HG02943 (cell line): ENCODE results near the gene ZNF785.
"Not testable (repeated sequence)": the region's sequence is repeated elsewhere in the genome, so short reads cannot be mapped to it uniquely, and the experiment has no call there.

ENCODE experiments used
- ATAC-seq: cut with Tn5 transposase; IDR thresholded peaks from one replicate; pipeline ENCODE4 v1.9.1; 2021; ENCODE audit warnings: mild to moderate bottlenecking, low read depth, moderate library complexity; ENCODE audit not compliant: unreplicated experiment

Gene ZNF785

GRCh38 chr16:30585400-30586191 lies at the start of gene ZNF785:
Gene ZNF785, minus strand, starts transcription at chr16:30585697. Its CDS starts 86 bp downstream, at chr16:30585611.
- ATAC-seq = peak; percentile 93

DNA sequence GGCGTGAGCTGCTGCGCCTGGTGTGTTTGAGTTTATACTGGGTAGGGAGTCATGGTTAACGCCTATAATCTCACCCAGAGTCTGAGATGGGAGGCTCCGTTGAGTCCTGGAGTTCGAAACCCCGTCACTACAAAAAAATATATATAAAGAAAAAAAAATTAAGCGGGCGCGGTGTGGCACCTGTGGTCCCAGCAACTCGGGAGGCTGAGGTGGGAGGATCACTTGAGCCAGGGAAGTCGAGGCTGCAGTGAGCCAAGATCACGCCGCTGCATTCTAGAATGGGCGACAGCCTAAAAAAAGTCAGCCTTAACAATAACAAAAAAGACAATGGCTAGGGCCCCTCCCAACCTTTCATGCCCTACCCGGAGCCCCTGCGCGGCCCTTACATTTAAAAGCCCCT lies 48.0 kb upstream of the ZNF785 start:
- no peak for ATAC-seq

DNA sequence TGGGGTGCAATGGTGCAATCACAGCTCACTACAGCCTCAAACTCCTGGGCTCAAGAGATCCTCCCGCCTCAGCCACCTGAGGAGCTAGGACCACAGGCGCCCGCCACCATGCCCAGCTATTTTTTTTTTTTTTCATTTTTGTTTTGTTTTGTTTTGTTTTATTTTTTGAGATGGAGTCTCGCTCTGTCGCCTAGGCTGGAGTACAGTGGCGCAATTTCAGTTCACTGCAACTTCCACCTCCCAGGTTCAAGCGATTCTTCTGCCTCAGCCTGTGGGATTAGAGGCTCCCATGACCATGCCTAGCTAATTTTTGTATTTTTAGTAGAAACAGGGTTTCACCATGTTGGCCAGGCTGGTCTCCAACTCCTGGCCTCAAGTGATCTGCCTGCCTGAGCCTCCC lies 47.0 kb upstream of the ZNF785 start:
- ATAC-seq = not testable (repeated sequence)

DNA sequence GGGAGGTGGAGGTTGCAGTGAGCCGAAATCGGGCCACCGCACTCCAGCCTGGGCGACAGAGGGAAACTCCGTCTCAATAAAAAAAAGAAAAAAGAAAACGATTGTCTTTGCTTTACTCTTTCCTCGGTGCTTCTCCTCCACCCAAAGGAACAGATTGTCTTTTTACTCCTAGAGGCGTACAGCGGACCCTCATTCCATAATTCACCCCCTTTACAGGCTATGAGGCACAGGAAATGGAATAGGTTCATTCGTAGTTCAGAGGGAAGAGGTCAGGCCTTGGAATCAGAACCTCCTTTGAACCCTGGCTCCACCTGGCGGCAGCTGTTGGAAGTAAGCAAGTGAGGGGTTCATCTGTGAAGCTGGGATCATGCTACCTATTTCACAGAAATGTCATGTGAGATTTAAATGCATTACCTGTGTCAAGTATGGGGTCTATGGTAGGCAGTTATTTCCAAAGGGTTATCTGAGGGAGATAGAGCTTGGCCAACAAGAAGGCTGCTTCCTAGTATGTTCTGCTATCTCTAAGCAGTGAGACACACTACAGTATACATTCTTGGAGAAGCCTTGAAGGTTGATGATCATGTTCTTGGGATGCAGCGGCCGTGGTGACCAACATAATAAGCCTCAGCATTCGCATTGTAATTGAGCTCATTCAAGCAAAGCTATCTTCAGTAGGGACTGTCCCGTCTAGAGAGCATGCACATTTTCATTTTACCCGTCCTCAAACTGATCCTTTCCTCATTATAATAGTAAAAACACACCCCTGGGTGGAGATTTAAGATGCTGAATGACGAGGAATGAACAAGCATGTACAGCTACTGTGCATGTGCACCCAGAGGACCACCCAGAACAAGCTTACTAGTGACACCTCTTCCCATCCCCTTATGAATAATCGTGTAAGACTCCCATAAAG lies 43.4 kb upstream of the ZNF785 start:
- ATAC-seq = no peak

GRCh38 chr16:30626236-30626635 lies 40.7 kb upstream of the ZNF785 start:
- no peak for ATAC-seq

GRCh38 chr16:30623536-30624283 lies 38.2 kb upstream of the ZNF785 start:
- no peak for ATAC-seq

DNA sequence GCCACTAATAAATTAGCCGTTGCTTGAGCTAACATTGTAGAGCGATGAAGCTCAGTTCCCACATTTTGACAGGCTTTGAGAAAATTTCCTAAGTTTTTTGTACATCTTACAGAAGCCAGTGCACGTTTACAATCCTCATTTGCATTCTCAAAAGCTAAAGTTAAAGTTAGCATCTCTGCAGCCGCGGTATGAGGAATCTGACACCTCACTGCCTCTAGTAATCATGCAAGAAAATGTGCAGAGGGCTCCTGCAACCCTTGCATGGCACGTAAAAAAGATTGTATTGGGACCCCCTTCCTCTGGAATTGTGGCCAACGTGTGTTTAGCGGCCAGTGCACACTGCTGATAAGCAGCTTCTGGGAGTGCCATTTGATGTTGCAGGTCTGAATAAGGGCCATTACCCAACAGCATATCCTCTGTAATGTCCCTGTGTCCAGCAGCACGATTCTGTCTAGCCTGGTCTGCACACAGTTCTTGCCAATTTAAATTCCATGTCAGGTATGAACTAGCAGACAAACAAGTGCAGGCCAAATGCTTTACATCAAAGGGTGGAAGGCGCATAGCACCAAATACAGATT lies 37.0 kb upstream of the ZNF785 start:
- ATAC-seq = no peak

GRCh38 chr16:30621765-30622164 lies 36.3 kb upstream of the ZNF785 start:
- no peak for ATAC-seq

DNA sequence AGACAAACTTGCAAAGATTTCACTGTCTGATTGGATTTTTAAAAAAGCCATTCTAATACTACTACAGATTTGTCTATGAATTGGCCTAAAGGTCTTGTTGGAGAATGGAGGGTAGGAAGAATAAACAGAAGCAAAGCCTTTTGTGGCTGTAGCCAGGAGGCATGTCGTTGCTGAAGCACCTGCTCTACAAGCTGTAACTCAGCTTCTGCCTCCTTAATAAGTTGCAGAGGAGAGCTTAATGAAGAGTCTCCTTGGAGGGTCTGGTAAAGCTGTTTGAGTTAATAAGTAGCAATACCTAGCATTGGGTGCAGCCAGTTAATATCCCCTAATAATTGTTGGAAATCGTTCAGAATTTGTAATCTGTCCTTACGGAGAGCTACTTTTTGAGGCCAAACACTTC lies 34.7 kb upstream of the ZNF785 start:
- ATAC-seq = no peak

DNA sequence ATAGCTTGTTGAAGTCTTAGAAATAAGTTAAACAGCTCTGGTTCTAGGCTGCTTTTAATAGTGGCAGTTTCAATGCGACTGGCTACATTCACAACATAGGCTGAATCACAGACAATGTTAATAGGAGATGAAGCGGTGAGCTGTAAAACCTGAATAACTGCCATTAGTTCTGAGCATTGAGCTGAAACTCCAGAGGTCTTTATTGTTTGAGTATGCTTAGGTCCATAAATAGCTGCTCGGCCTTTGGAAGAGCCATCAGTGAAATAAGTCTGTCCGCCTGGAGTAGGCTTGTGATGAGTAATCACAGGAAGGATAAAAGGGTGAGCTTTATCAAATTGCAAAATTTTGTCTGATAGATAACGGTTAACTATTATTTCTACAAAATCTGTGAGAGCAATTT lies 34.1 kb upstream of the ZNF785 start:
- no peak for ATAC-seq

- ATAC-seq = no peak
Observed at GRCh38 chr16:30619202-30619601, 33.7 kb upstream of the ZNF785 start.

DNA sequence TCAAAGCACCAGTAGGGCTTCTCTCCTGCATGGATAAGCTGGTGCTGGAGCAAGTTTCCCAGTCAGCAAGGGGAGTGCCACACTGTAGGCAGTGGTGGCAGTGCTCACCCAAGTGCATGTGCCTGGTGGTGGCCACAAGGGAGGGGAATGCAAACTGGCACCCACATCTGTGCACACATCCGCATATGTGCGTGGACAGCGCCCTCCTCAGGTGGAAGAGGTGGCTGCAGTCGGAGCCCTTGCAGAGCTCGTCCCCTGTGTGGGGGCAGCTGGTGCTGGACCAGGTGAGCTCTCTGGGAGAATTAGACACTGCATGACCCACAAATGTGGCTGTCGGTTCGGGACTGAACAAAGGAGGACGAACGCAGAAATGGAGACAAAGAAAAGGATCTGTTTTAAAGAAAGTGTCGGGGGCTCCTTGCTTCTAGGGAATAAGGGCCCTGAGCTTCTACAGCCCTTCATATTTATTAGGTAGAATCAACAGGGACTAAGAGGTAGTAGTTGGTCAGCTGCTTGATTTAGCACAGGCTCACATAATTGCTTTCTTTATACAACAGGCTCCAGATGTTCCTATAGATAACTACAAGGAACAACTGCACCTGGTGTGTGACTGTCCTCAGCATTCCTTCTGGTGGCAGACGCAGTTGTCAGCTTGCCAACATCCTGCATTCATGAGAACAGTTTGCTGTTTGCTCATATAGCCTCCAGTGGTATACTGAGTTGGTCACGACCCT lies 30.0 kb upstream of the ZNF785 start:
- ATAC-seq = no peak

DNA sequence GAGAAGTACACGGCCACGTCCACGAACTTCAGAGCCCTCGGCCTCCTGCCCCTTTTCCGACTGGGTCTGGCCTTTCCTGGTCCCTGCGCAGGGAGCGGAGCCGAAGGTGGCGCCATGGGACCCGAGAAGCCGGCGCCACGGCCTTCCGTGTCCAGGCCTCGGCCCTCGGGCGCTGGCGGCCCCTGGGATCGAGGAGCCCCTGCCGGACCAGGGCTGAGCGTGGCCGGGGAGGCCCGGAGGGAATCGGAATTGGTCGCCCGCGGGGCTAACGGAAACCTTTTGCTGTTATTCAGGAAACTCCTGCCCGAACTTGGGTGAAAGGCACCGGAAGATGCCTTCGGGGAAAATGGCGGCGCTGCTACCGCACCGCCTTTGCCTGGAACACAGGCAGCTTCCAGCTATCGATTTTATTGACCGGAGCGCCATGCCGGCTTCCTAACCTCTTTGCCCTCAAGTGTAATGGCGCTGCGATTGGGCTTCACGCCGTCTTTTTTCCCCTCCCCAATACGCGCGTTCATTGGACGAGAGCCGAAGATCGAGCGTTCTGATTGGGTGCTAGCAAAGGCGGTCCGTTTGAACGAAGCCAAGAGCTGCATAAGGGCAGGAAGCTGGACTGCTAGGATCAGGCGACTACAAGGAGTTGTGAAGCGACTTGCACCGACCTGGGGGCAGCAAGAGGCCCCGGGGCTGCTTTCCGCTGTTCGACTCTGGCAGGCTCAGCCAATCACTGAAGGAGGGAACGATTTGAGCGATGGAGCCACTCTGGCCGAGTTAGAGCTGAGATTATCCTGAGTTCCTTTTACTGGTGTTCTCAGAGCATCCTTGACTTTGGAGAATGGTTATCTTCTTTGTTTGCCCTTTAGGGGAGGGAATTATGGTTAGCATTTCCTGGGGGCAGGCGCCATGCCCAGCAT lies 24.7 kb upstream of the ZNF785 start, which contains the start of gene ZNF689:
Gene ZNF689 (minus strand): TSS at position 464 of the 914 bp plus-strand sequence. CDS start 348 bp downstream, at position 116.
- peak; percentile 83 for ATAC-seq

DNA sequence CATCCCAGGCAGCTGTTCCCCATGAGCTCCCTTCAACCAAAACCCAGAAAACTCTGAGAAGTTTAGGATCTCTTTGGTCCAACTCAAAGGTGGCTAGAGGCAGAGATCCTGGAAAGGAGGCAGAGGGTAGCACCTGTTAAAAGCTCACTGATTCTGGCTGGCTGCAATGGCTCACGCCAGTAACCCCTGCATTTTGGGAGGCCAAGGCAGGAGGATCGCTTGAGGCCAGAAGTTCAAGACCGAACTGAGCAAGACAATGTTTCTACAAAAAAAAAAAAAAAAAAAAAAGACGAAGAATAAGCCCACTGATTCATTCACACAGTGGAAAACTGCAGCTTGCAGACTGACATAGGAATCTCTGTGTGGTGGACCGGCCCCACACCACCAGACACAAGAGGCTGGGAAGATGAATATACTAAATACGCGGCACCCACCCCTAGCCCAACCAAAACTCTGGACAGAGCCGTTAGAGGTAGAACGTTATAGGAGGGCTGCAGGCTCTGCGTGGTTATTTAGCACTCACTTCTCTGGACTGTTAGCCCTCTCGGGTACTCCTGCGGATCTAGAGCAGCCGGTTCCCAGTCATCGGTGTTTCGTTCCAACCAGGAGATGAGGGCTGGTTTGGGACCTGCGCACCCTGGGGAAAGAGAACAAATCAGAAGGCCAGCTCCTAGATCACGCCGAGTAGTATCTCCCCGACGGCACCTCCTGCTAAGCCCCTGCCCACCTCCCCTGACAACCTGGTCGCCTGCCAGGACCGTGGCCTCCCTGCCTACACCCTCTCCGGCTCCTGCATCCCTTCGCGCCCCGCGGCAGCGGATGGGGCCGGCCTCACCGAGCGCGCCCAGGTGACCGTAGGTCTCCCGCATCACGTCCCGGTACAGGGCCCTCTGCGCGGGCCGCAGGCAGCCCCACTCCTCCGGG lies 23.8 kb upstream of the ZNF785 start:
- peak; percentile 30 for ATAC-seq

DNA sequence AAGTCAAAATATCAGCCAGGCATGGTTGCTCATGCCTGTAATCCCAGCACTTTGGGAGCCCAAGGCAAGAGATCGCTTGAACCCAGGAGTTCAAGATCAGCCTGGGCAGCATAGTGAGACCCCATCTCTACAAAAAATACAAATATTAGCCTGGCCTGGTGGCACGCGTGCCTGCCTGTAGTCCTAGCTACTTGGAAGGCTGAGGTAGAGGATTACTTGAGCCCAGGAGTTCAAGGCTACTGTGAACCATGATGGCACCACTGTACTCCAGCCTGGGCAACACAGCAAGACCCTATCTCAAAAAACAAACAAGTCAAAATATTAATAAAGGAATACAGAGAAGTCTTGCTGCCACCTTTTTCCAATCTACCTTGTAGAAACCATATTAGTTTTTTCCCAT lies 20.5 kb upstream of the ZNF785 start:
- no peak for ATAC-seq

- no peak for ATAC-seq
Observed at GRCh38 chr16:30605158-30605557, 19.7 kb upstream of the ZNF785 start.

GRCh38 chr16:30604316-30604947 lies 18.9 kb upstream of the ZNF785 start:
- ATAC-seq = no peak
